ENCODE data around the gene PHF23. TPM values are rescaled to one million over a fixed set of nuclear protein-coding genes. Genes with fewer than 3 reads are reported as not detected.

PHF23 gene
- total RNA-seq, 1 experiment from 2014 or later, result 85.1 TPM

DNA sequence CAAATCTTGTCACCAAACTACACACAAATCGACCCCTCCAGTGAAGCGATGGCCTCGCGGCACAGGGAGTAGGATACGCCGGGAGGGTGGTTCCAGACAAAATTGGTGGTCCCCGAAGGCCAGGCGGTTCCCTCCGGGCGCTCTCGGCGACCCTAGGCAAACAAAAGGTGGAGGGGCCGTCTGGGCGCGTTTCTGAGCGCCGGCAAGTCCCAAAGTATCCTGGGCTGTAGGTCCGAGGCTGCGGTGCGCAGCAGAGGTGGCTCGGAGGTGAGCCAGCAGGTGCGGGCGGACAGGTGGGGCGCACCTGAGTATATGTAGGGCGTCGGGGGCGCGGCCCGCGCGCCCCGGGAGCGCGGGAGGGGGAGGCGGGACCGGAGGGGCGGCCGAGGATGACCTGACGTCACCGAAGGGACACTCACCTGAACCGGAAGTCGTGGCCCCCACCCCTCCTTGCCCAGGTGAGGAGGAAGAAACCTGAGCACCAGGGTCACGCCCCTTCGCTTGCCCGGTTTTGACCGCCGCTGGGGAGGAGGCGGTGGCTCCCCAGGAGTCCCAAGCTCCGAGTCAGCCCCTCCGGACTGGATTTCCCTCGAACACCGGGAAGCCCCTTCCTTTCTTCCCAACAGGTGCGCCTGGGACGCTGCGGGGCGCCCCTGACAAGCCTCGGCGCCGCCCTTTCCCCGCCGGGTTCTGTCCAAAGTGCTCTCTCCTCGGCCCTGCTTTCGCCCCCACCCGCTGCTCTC, 23.1 kb upstream of the PHF23 start, which contains the start of gene CLDN7:
Gene CLDN7, minus strand, starts transcription at position 287 of the 743 bp plus-strand sequence. CDS start 435 bp downstream, outside the sequence.
- Histone ChIP-seq H3K4me3 (ENCODE audit: low read depth, low read length, poor library complexity, severe bottlenecking) (peak within 1 kb of the TSS; percentile 17), H3K27ac (ENCODE audit: low read depth, low read length, poor library complexity, severe bottlenecking) (no peak within 1 kb of the TSS), H3K4me1 (ENCODE audit: insufficient read depth, low read length, poor library complexity, severe bottlenecking) (peaks cover 16% of the 10 kb centered on the region), H3K36me3 (ENCODE audit: insufficient read depth, low read length, poor library complexity, severe bottlenecking) (peaks cover 9% of the 10 kb centered on the region), H3K9me3 (ENCODE audit: low read depth, low read length, poor library complexity, severe bottlenecking) (no peaks in the 10 kb centered on the region), H3K27me3 (replicated peaks; ENCODE audit: insufficient read depth, low read depth, low read length, poor library complexity) (no peaks in the 10 kb centered on the region)
- ChIA-PET CTCF (no interaction called here), POLR2A (ENCODE audit: low non-redundant PET) (no interaction called here)
- no TSS peak for BruUV-seq (replicated peaks)
- no peak for TF ChIP-seq EZH2 (IDR thresholded peaks at IDR 0.05; ENCODE audit: borderline replicate concordance, low read depth, low read length, poor library complexity, severe bottlenecking)
- TF ChIP-seq, protein P1, sequence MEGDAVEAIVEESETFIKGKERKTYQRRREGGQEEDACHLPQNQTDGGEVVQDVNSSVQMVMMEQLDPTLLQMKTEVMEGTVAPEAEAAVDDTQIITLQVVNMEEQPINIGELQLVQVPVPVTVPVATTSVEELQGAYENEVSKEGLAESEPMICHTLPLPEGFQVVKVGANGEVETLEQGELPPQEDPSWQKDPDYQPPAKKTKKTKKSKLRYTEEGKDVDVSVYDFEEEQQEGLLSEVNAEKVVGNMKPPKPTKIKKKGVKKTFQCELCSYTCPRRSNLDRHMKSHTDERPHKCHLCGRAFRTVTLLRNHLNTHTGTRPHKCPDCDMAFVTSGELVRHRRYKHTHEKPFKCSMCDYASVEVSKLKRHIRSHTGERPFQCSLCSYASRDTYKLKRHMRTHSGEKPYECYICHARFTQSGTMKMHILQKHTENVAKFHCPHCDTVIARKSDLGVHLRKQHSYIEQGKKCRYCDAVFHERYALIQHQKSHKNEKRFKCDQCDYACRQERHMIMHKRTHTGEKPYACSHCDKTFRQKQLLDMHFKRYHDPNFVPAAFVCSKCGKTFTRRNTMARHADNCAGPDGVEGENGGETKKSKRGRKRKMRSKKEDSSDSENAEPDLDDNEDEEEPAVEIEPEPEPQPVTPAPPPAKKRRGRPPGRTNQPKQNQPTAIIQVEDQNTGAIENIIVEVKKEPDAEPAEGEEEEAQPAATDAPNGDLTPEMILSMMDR (conservative IDR thresholded peaks at IDR 0.05; ENCODE audit: low read depth, low read length), result no peak
- intact Hi-C loops (cut with micrococcal nuclease; ENCODE audit: unreplicated experiment), result no loop called here
- DNase-seq (ENCODE audit: low spot score), result no peak

DNA sequence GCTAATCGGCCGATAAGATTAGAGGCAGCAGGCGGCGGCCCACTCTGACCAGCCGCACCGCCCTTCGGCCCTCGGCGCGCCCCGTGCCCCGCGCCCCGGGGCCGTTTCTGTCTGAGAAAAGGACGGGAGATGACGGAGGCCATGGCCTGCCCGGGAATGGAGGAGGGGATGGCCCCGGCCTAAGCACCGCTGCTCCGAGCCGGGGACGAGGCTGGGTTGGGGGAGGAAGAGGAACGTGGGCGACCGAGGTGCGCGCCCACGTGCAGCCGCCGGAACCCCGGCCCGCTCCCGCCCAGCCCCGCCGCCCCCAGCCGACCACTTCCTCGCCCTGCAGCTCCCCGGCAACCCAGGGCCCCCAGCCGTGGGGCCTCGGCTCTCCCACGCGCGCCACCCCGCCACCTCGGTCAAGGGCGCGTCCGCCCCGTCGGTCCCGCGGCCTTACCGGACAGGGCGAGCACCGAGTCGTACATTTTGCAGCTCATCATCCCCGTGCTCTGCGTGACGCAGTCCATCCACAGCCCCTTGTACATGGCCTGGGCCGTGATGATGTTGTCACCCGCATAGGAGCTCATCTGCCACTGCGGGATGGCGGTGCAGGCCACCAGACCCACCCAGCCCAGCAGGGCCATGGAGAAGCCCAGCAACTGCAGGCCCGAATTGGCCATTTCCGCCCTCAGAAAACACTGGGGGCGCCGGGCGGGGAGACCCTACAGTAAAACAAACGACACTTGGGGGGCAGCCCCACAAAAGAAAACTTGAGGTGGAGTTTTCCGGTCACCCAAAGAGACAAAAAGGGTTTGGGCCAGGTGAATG, 22.3 kb upstream of the PHF23 start:
- ChIA-PET POLR2A (ENCODE audit: low non-redundant PET) (no interaction called here), CTCF (no interaction called here)
- BruUV-seq (replicated peaks), result no TSS peak
- TF ChIP-seq, protein P1 (conservative IDR thresholded peaks at IDR 0.05; ENCODE audit: low read depth, low read length), result no peak
- TF ChIP-seq EZH2 (IDR thresholded peaks at IDR 0.05; ENCODE audit: borderline replicate concordance, low read depth, low read length, poor library complexity, severe bottlenecking), result no peak
- no peaks in the 10 kb centered on the region for H3K9me3 ChIP-seq (ENCODE audit: low read depth, low read length, poor library complexity, severe bottlenecking)
- no peak overlapping the region for H3K27ac ChIP-seq (ENCODE audit: low read depth, low read length, poor library complexity, severe bottlenecking)
- intact Hi-C loops (cut with micrococcal nuclease; ENCODE audit: unreplicated experiment), result no loop called here
- no peaks in the 10 kb centered on the region for H3K27me3 ChIP-seq (replicated peaks; ENCODE audit: insufficient read depth, low read depth, low read length, poor library complexity)
- peaks cover 9% of the 10 kb centered on the region for H3K36me3 ChIP-seq (ENCODE audit: insufficient read depth, low read length, poor library complexity, severe bottlenecking)
- peaks cover 16% of the 10 kb centered on the region for H3K4me1 ChIP-seq (ENCODE audit: insufficient read depth, low read length, poor library complexity, severe bottlenecking)
- no peak for DNase-seq (ENCODE audit: low spot score)
- no peak overlapping the region for H3K4me3 ChIP-seq (ENCODE audit: low read depth, low read length, poor library complexity, severe bottlenecking)

DNA sequence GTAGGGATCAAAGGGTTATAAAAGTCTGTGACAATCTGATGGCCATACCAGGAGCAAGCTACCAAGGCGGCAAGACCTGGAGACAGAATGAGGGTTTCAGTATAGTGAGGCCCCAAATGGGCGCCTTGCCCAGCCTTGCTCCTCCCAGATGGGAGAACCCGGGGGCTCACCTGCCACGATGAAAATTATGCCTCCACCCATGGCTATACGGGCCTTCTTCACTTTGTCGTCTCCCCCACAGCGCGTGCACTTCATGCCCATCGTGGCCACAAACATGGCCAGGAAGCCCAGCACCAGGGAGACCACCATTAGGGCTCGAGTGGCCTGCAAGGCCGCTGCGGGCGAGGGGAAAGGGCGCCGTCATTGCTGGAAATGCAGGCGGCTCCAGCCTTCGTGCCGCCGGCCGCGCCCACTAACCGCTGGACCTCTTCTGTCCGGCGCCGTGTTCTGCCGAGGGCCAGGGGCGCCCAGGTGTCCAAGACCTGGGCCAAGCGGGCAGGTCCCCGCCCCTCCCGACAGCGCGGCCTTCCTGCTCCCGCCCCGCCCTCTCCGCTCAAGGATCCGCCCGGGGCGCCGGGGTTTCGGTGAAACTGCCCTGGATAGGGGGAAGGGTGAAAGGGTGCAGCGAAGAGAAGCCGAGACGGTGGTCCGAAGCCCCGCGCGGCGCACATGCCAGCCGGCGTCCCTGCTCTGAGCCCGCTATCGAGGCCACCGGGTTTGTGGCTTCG, 21.6 kb upstream of the PHF23 start:
- POLR2A ChIA-PET (ENCODE audit: low non-redundant PET), result no interaction called here
- BruUV-seq (replicated peaks), result no TSS peak
- no peak for TF ChIP-seq EZH2 (IDR thresholded peaks at IDR 0.05; ENCODE audit: borderline replicate concordance, low read depth, low read length, poor library complexity, severe bottlenecking)
- TF ChIP-seq, protein P1 (conservative IDR thresholded peaks at IDR 0.05; ENCODE audit: low read depth, low read length), result no peak
- CTCF ChIA-PET, result no interaction called here
- Histone ChIP-seq H3K9me3 (ENCODE audit: low read depth, low read length, poor library complexity, severe bottlenecking) (no peaks in the 10 kb centered on the region), H3K36me3 (ENCODE audit: insufficient read depth, low read length, poor library complexity, severe bottlenecking) (peaks cover 9% of the 10 kb centered on the region), H3K27me3 (replicated peaks; ENCODE audit: insufficient read depth, low read depth, low read length, poor library complexity) (no peaks in the 10 kb centered on the region), H3K4me3 (ENCODE audit: low read depth, low read length, poor library complexity, severe bottlenecking) (no peak overlapping the region), H3K27ac (ENCODE audit: low read depth, low read length, poor library complexity, severe bottlenecking) (no peak overlapping the region), H3K4me1 (ENCODE audit: insufficient read depth, low read length, poor library complexity, severe bottlenecking) (peaks cover 16% of the 10 kb centered on the region)
- no peak for DNase-seq (ENCODE audit: low spot score)
- intact Hi-C loops (cut with micrococcal nuclease; ENCODE audit: unreplicated experiment), result no loop called here

All from A673 (cell line).